HG02981 (cell line): ENCODE data around the gene CRIP2.
A peak's percentile ranks its signal among the peaks of the same experiment; 100 is the strongest.

Experiments
- ATAC-seq: cut with Tn5 transposase; IDR thresholded peaks from one replicate; pipeline ENCODE4 v1.9.1; 2021; ENCODE audit warnings: mild to moderate bottlenecking, moderate library complexity; ENCODE audit not compliant: unreplicated experiment

The CRIP2 gene

GRCh38 chr14:105487449-105487985 is 12.9 kb downstream of the CRIP2 start:
- ATAC-seq: no peak

GRCh38 chr14:105487986-105488777 is 13.6 kb downstream of the CRIP2 start:
- ATAC-seq: no peak

- no peak for ATAC-seq
Observed at GRCh38 chr14:105488781-105489541, 14.3 kb downstream of the CRIP2 start.

- ATAC-seq: no peak
Observed at GRCh38 chr14:105489542-105490266, 15.1 kb downstream of the CRIP2 start.

GRCh38 chr14:105490267-105490571 is 15.6 kb downstream of the CRIP2 start:
- no peak for ATAC-seq

GRCh38 chr14:105490572-105491365 is 16.1 kb downstream of the CRIP2 start, which contains the start of gene TEDC1:
TEDC1 (plus strand) TSS chr14:105491246; CDS start chr14:105491376, 130 bp downstream.
- peak; percentile 66 for ATAC-seq

- no peak for ATAC-seq
Observed at GRCh38 chr14:105491366-105491973, 16.8 kb downstream of the CRIP2 start.

- no peak for ATAC-seq
Observed at GRCh38 chr14:105492031-105492970, 17.7 kb downstream of the CRIP2 start.

- ATAC-seq: no peak
Observed at GRCh38 chr14:105492971-105493871, 18.6 kb downstream of the CRIP2 start.

- ATAC-seq: no peak
Observed at GRCh38 chr14:105493921-105494605, 19.4 kb downstream of the CRIP2 start.

GRCh38 chr14:105494606-105494929 is 19.9 kb downstream of the CRIP2 start:
- ATAC-seq: no peak

- ATAC-seq: no peak
Observed at GRCh38 chr14:105495101-105495989, 20.7 kb downstream of the CRIP2 start.

GRCh38 chr14:105495990-105496830 is 21.6 kb downstream of the CRIP2 start:
- ATAC-seq: no peak

GRCh38 chr14:105496831-105497591 is 22.4 kb downstream of the CRIP2 start:
- ATAC-seq: no peak
